NCI-H1930 (cell line): ENCODE results near the gene LIN54.
"Not testable (repeated sequence)": the region's sequence is repeated elsewhere in the genome, so short reads cannot be mapped to it uniquely, and the experiment has no call there.

Experiments used
- DNase-seq, 2 experiments: peaks; one replicate each; lab custom pipeline; 2025; lab: John Stamatoyannopoulos, UW

The LIN54 gene

GRCh38 chr4:82939414-82939813, 71.2 kb downstream of the LIN54 start:
- DNase-seq: no peak

- DNase-seq: no peak
Measured at GRCh38 chr4:82934441-82934840, 76.2 kb downstream of the LIN54 start.

DNA sequence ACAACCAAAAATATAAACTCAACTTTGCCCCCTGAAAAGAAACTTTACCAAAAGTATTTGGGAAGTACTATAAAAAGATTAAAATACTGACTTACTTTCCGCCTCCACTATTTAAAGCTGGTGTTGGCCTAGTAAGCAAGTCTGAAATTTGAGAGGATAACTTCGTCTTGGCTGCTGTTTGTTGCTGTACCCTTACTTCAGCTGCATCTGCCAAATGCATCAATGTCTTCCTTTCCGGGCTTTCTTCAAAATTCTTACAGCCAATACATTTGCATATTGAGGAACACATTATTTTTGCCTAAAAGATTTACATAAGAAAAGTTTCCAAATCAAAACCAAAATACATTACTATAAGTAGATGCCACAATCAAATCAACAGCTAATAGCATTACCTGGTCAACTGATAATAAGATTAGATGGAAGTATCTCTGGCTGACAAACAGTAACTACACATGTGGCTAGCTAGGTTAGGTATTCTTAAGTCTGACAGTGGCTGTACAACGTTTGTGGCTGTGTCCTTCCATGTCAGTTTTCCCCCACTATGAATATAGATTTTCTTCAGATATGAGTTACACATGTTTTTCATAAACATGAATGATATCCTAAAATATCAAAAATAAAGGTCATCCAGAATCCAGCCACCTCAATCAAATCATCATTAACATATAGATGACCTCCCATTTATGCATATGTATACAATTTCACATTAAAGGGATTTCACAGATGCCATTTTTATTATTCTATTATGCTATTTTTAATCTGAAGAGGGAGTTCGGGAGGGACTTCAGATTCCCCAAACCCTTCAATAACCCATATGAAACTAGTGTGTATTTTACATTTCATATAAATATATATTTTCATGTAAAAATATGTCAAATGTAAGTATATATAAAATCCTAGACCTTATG, 79.5 kb downstream of the LIN54 start:
- no peak for DNase-seq

- DNase-seq: no peak
Measured at GRCh38 chr4:82921795-82922194, 88.8 kb downstream of the LIN54 start.

- DNase-seq: no peak
Measured at GRCh38 chr4:82919386-82919785, 91.2 kb downstream of the LIN54 start.

DNA sequence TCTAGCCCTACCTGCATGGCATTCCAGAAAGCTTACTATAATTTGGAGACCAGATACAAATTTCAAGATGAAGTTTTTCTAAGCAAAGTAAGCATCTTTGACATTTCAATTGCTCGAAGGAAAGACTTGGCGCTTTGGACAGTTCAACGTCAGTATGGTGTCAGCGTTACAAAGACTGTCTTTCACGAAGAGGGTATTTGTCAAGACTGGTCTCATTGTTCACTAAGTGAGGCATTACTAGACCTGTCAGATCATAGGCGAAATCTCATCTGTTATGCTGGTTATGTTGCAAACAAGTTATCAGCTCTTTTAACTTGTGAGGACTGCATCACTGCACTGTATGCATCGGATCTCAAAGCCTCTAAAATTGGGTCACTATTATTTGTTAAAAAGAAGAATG, 92.5 kb downstream of the LIN54 start:
- DNase-seq: no peak

DNA sequence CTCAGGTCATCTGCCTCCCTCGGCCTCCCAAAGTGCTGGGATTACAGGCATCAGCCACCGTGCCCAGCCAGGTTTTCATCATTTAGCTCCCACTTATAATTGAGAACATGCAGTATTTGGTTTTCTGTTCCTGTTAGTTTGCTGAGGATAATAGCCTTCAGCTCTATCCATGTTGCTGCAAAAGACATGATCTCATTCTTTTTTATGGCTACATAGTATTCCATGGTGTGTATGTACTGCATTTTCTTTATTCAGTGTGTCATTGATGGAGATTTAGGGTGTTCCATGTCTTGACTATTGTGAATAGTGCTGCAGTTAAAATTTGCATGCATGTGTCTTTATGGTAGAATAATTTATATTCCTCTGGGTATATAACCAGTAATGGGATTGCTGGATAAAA, 96.7 kb downstream of the LIN54 start:
- not testable (repeated sequence) for DNase-seq

DNA sequence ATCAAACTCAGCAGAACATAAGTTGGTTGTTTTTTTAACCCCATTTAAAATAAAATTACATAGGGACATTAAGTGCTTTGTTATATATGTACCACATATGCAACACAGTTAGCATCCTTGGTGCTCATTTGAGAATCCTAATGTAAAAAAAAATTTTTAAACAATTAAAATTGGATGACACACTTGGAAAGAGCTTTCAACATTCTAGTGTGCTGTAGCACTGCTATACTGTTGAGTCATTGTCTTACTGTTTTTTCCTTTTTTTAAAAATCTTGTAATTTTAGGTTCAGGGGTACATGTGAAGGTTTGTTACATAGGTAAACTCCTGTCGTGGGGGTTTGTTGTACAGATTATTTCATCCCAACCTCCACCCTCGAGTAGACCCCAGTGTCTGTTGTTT, 97.3 kb downstream of the LIN54 start:
- DNase-seq: no peak

DNA sequence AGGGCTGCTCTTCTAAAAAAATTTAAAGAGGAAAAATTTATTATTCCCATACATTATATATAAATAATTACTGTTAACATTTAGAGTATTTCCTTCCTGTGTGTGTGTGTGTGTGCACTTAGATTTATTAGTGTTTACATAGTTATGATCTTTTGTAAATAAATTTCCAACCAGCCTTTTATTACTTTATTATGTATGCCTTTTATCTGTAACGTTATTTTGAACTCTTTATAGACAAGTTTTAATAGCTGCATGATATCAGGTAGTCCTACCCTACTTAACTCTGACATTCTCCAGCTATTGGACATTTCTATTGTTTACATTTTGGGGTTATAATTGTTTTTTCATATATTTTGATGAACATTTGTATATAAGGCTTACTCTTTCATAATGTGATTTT, 101.3 kb downstream of the LIN54 start:
- no peak for DNase-seq

DNA sequence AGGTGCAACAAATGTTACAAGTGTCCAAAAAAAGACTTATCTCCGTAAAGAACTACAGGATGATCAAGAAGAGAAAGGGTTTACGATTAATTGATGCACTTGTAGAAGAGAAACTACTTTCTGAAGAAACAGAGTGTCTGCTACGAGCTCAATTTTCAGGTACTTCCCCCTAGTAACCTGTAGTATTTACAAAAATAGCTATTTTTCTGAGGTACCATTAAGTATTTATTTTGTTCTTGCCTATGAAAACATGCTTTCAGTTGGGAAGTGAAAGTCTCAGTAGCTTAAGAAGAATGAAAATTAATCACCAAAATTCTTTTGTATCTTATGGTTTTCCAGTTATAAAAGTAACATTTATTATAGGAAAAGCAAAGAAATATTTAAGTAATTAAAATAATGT, 104.2 kb downstream of the LIN54 start:
- DNase-seq: no peak

DNA sequence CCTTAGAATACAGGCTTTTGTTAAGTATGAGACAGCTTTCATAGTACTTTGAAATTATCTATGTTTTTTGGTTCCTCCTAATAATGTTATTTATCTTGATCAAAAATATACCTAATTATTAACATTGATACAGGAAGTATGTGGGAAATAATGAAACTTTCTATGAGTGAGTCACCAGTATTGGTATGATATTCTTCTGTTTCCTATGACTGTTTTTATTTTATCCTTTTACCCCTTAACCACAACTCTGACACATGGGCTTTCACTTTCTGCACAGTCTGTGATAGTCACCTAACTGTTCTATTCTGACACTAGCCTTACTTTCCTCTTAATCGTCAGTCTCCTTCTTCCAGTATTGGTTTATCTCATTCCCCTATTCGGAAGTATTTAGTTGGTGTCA, 105.4 kb downstream of the LIN54 start:
- no peak for DNase-seq

DNA sequence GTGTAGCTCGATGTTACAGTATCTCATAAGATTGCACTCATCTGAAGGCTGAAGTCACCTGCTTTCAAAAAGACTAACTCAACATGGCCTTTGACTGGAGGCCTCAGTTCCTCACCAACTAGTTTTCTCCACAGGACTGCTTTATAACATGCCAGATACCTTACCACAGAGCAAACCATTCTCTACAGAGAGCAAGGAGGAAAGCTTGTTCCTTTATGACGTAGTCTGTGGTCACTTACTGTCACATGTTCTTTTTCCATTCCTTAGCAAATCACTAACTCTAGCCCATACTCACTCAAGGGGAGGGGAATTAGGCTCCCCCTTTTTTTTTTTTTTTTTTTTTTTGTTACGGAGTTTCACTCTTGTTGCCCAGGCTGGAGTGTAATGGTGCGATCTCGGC, 106.9 kb downstream of the LIN54 start:
- DNase-seq: no peak

GRCh38 chr4:82901183-82901718, 109.4 kb downstream of the LIN54 start:
- no peak for DNase-seq

- peak; percentile 96 to 98 for DNase-seq
Measured at GRCh38 chr4:82900411-82901182, 110.0 kb downstream of the LIN54 start, which contains the start of gene THAP9. TSS of gene THAP9 (plus strand) at chr4:82900735. CDS start at chr4:82900803, 68 bp downstream.

GRCh38 chr4:82900066-82900410, 110.6 kb downstream of the LIN54 start:
- no peak for DNase-seq

DNA sequence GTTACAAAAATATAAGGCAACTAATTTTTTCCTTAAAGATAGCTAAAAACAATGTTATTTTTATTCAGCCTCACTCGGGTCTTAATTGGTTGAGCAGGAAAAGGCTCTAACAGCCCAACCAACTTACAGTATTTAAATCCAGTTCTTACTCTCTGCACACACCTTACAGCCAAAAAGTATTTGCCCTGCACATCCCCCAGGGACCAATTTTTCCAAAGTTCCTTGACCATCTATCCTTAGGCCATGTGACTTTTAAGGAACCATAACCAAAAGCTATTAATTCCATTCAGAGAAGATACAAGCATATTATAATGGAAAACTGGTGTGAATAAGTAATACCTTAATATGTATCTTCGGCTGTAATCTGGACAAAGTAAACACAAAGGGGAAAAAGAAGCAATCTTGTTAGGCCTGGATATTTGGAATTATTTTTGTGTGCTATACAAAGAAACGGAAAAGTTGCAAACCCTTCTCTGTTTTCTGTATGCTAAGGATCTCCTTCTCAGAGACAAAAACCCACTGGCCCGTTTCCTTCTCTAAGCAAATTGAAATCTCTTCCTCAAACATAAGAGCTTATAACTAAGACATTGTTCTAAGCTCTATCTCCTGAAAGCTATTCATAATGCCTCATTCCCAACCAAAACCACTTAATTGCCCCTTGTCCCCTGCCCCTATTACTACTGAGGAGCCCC, 111.1 kb downstream of the LIN54 start:
- no peak for DNase-seq

GRCh38 chr4:82898322-82899243, 112.0 kb downstream of the LIN54 start:
- DNase-seq: no peak

DNA sequence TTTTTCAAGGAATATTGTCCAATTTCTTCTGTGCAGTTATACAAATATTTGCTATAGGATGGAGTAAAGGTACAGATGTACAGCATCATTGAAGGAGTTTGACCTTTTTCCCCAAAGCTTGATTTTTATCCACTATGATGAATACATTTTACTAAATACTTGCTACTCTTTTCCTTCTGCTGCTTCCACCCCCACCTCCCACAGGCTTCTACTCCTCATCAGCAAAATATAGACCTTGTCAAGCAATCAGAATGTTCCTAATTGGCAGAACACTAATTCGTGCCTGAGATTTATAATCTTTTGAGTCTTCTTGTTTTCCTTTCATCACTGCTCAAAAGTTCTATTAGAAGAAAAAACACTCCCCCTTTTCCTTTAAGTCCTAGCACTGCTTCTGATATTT, 113.9 kb downstream of the LIN54 start:
- no peak for DNase-seq

DNA sequence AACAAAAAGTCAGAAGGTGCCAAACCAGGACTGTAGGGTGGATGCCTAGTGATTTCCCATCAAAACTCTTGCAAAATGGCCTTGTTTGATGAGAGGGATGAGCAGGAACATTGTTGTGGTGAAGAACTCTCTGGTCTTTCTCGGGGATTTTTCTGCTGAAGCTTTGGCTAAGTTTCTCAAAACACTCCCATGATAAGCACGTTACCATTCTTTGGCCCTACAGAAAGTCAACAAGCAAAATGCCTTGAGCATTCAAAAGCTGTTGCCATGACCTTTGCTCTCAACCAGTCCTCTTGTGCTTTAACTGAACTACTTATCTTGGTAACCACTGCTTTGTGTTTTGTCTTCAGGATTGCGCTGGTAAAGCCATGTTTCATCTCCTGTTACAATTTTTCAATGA, 116.7 kb downstream of the LIN54 start:
- DNase-seq: no peak

GRCh38 chr4:82892467-82892802, 118.2 kb downstream of the LIN54 start:
- no peak for DNase-seq

- DNase-seq: no peak
Measured at GRCh38 chr4:82891707-82892466, 118.7 kb downstream of the LIN54 start.
